ENCODE data around the gene PLAAT2. TPM values are rescaled to one million over a fixed set of nuclear protein-coding genes. Genes with fewer than 3 reads are reported as not detected.
"Not testable (repeated sequence)": the region's sequence is repeated elsewhere in the genome, so short reads cannot be mapped to it uniquely, and the experiment has no call there.

PLAAT2 gene
- total and polyA plus RNA-seq, 8 donors, result 1.3 to 66.7 (median 7.6) TPM; not detected in 3

DNA sequence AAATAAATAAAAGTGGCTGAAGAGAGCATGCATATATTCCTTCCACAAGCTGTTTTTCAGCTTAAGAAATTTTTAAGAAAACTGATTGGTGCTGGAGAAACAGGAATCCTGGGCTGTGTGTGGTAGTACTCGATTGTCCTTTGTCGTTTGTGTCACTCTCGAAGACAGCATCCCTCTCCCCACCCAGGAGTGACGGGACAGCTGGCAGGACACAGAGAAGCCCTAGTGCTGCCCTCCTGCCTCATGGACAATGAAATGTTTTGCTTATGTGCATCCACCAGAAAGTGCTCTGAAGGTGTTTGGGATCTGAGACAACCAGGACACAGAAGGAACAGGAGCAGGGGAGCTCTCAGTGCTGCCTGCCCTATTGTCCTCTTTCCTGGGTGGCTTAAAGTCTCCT is 13.8 kb downstream of the PLAAT2 start:
- 80 to 90% (median 89%) methylated on average over 4 of the region's 4 CpGs for WGBS, 5 donors
- Histone ChIP-seq H3K27ac (no peak overlapping the region), H3K4me3 (no peak overlapping the region), H3K4me1 (peaks cover 0 to 4% (median 2%) of the 10 kb centered on the region in 4 donors), H3K9me3 (no peaks in the 10 kb centered on the region), H3K27me3 (no peaks in the 10 kb centered on the region), H3K36me3 (peaks cover 0 to 34% (median 33%) of the 10 kb centered on the region in 4 donors)
- no peak for DNase-seq
- intact Hi-C loops (cut with DNase I; ENCODE audit: low total_unique reads), result no loop called here
- TF ChIP-seq POLR2A (IDR thresholded peaks at IDR 0.05) (no peak), EP300 (IDR thresholded peaks at IDR 0.05) (no peak), POLR2AphosphoS5 (IDR thresholded peaks at IDR 0.05) (no peak)
- TF ChIP-seq, protein P1, sequence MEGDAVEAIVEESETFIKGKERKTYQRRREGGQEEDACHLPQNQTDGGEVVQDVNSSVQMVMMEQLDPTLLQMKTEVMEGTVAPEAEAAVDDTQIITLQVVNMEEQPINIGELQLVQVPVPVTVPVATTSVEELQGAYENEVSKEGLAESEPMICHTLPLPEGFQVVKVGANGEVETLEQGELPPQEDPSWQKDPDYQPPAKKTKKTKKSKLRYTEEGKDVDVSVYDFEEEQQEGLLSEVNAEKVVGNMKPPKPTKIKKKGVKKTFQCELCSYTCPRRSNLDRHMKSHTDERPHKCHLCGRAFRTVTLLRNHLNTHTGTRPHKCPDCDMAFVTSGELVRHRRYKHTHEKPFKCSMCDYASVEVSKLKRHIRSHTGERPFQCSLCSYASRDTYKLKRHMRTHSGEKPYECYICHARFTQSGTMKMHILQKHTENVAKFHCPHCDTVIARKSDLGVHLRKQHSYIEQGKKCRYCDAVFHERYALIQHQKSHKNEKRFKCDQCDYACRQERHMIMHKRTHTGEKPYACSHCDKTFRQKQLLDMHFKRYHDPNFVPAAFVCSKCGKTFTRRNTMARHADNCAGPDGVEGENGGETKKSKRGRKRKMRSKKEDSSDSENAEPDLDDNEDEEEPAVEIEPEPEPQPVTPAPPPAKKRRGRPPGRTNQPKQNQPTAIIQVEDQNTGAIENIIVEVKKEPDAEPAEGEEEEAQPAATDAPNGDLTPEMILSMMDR (IDR thresholded peaks at IDR 0.05), result no peak

DNA sequence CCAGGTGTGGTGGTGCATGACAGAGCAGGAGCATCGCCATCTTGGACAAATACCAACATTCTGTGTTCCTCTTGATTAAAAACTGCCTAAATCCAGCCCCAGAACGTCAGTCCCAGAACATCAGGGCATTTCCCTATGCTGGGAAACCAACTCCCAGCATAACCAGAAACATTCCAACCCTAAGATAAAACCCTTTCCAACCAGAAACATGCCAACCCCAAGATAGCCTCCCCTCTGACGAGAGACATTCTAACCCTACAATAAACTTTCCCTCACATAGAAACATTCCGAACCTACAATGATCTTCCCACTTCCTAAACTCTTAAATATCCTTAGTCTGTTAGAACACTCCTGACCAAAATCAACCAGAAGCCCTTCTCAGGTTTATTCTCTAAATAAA is 15.0 kb downstream of the PLAAT2 start:
- WGBS, 5 donors, result 78 to 85% (median 81%) methylated on average over 4 of the region's 4 CpGs
- intact Hi-C loops (cut with DNase I; ENCODE audit: low total_unique reads), result no loop called here
- Histone ChIP-seq H3K4me3 (no peak overlapping the region), H3K9me3 (no peaks in the 10 kb centered on the region), H3K36me3 (peaks cover 0 to 42% (median 39%) of the 10 kb centered on the region in 4 donors), H3K27ac (no peak overlapping the region), H3K27me3 (no peaks in the 10 kb centered on the region), H3K4me1 (peaks cover 0 to 10% (median 2%) of the 10 kb centered on the region in 4 donors)
- DNase-seq, result no peak
- no peak for TF ChIP-seq EP300 (IDR thresholded peaks at IDR 0.05)
- no peak for TF ChIP-seq POLR2AphosphoS5 (IDR thresholded peaks at IDR 0.05)
- TF ChIP-seq POLR2A (IDR thresholded peaks at IDR 0.05), result no peak
- TF ChIP-seq, protein P1 (IDR thresholded peaks at IDR 0.05), result no peak

DNA sequence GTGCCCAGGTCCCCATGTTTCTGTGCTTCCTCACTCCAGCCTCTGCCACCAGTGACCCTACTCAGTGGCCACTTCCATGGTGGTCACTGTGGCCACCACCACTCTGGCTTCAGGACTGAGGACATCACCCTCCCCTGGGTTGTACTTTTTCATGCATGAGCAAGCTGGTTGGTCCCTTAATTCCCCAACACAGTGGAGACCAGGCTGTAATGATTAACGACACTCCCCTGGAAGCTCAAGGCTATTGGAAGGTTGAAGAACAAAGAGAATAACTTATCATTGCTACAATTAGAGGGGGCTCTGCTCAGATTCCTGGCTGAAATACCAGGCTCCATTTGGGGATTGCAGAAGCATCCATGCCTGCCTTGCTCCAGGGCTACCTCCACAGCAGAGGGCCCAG is 16.1 kb downstream of the PLAAT2 start:
- no peak for DNase-seq
- no peak for TF ChIP-seq POLR2A (IDR thresholded peaks at IDR 0.05)
- TF ChIP-seq, protein P1 (IDR thresholded peaks at IDR 0.05), result no peak
- no peak for TF ChIP-seq EP300 (IDR thresholded peaks at IDR 0.05)
- no peak for TF ChIP-seq POLR2AphosphoS5 (IDR thresholded peaks at IDR 0.05)
- H3K27me3 ChIP-seq, result no peaks in the 10 kb centered on the region
- H3K4me3 ChIP-seq, result no peak overlapping the region
- no peak overlapping the region for H3K27ac ChIP-seq
- H3K4me1 ChIP-seq, result peaks cover 0 to 8% (median 0%) of the 10 kb centered on the region in 4 donors
- H3K9me3 ChIP-seq, result no peaks in the 10 kb centered on the region
- peaks cover 0 to 42% (median 39%) of the 10 kb centered on the region in 4 donors for H3K36me3 ChIP-seq
- WGBS, 5 donors, result 75 to 100% (median 87%) methylated on average over 1 of the region's 1 CpG
- intact Hi-C loops (cut with DNase I; ENCODE audit: low total_unique reads), result no loop called here

DNA sequence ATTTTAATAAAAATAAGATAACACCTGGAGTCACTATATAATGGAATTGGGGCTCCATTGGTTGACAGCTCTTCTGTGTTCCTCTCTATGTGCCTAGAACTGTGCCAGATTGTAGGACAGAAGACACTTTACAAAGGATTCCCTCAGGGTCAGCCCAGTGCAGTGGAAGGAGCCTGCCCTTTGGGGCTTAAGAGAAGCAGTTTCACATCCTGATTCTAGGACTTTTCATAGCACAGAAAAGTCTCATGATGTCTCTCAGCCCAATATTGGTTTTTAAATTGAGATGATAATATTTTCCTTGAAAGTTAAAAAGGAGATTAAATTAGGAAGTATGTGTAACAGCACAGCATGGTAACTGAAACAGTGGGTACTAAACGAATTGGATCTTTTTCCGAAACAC is 19.5 kb downstream of the PLAAT2 start:
- WGBS, 5 donors, result 90 to 93% (median 93%) methylated on average over 2 of the region's 2 CpGs
- no peak overlapping the region for H3K4me3 ChIP-seq
- no peaks in the 10 kb centered on the region for H3K9me3 ChIP-seq
- peaks cover 0 to 54% (median 49%) of the 10 kb centered on the region in 4 donors for H3K36me3 ChIP-seq
- DNase-seq, result no peak
- TF ChIP-seq, protein P1 (IDR thresholded peaks at IDR 0.05), result no peak
- no peak for TF ChIP-seq POLR2A (IDR thresholded peaks at IDR 0.05)
- TF ChIP-seq EP300 (IDR thresholded peaks at IDR 0.05), result no peak
- no peak for TF ChIP-seq POLR2AphosphoS5 (IDR thresholded peaks at IDR 0.05)
- no peak overlapping the region for H3K27ac ChIP-seq
- no peaks in the 10 kb centered on the region for H3K27me3 ChIP-seq
- intact Hi-C loops (cut with DNase I; ENCODE audit: low total_unique reads), result no loop called here
- H3K4me1 ChIP-seq, result peaks cover 0 to 27% (median 7%) of the 10 kb centered on the region in 4 donors

DNA sequence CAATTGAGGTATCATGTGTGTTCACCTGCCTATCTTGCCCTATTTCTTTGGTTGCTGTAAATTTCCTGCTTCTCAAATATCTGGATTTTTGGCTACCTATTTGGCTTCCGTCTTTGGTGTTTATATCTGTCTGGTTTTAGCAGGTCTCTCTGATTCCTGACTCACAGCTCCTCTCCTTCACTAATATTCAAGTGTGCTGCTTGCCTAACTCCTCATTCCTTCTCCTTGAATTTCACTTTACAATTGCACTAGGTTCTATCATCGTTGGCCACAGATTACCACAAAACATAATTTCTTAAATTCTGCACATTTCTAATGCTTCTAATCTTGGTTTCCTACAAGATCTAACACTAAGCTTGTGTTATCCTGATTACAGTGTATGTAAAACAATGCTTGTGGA is 20.7 kb downstream of the PLAAT2 start:
- H3K27ac ChIP-seq; DNase-seq; intact Hi-C loops (cut with DNase I; ENCODE audit: low total_unique reads); H3K27me3 ChIP-seq; H3K9me3 ChIP-seq; H3K4me3 ChIP-seq: not testable (repeated sequence)
- Histone ChIP-seq H3K4me1 (peaks cover 12 to 39% (median 19%) of the 10 kb centered on the region in 4 donors), H3K36me3 (peaks cover 0 to 51% (median 47%) of the 10 kb centered on the region in 4 donors)
- WGBS, 5 donors, result 66 to 83% (median 72%) methylated on average over 2 of the region's 2 CpGs

Data from stomach (tissue), 9 donors.